Coronary artery (tissue), 2 donors: Measurements from ENCODE around the gene EIF4E1B.

Experiments used
- DNase-seq: peaks from one replicate; pipeline ENCODE4 v3.0.0-alpha.2; 2017; ENCODE audit warnings: low spot score
- H3K27ac ChIP-seq, 2 donors: fragments of 200-600 bp; sonication (generic); one replicate each; pipeline ENCODE4 v1.5.1; 2016 to 2019
- H3K4me3 ChIP-seq: fragments of 200-600 bp; sonication (generic); 2 replicates; pipeline ENCODE4 v1.5.1; 2016; ENCODE audit warnings: mild to moderate bottlenecking, moderate library complexity
- TF ChIP-seq, protein P1 (sequence below): fragments of 200-600 bp; sonication (generic); IDR thresholded peaks from one replicate; pipeline ENCODE4 v1.5.1; 2019; ENCODE audit warnings: antibody characterized with exemption

Gene EIF4E1B

GRCh38 chr5:176627582-176627981 is 2.9 kb upstream of the EIF4E1B start:
- DNase-seq, result no peak
- no peak overlapping the region for H3K27ac ChIP-seq
- TF ChIP-seq, protein P1, sequence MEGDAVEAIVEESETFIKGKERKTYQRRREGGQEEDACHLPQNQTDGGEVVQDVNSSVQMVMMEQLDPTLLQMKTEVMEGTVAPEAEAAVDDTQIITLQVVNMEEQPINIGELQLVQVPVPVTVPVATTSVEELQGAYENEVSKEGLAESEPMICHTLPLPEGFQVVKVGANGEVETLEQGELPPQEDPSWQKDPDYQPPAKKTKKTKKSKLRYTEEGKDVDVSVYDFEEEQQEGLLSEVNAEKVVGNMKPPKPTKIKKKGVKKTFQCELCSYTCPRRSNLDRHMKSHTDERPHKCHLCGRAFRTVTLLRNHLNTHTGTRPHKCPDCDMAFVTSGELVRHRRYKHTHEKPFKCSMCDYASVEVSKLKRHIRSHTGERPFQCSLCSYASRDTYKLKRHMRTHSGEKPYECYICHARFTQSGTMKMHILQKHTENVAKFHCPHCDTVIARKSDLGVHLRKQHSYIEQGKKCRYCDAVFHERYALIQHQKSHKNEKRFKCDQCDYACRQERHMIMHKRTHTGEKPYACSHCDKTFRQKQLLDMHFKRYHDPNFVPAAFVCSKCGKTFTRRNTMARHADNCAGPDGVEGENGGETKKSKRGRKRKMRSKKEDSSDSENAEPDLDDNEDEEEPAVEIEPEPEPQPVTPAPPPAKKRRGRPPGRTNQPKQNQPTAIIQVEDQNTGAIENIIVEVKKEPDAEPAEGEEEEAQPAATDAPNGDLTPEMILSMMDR, result no peak

GRCh38 chr5:176628406-176629228 is 1.9 kb upstream of the EIF4E1B start:
- Histone ChIP-seq H3K27ac (no peak overlapping the region), H3K4me3 (no peak overlapping the region)
- no peak for DNase-seq
- TF ChIP-seq, protein P1, result no peak

More at GRCh38 chr5:176627582-176627981, 2.9 kb upstream of the EIF4E1B start:
- no peak overlapping the region for H3K4me3 ChIP-seq

DNA sequence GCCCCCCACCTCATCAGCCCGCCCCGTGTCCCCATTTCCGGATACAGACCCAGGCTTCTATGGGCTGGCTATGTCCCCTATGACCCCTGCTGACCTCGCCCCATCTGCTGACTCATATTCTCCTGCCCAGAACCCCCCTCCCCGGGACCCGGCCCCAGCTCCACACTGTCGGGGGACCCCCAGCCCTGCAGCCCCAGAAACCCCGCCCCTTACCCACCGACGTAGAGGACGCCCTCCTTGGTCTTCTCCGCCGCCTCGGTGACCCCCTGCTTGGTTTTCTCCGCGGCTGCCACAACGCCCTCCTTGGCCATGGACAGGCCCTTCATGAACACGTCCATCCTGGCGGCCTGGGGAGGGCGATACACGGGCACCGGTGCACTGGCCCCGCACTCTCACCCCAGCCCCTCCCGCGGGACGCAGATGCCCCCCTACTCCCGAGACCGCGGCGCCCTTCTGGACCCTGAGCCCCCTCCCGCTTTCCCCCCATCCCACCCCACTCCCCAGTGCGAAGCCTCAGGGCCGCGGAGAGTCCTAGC is 1.1 kb upstream of the EIF4E1B start:
- peak overlapping the region; percentile 63 for H3K4me3 ChIP-seq
- TF ChIP-seq, protein P1, result no peak
- H3K27ac ChIP-seq, result no peak overlapping the region
- DNase-seq, result no peak

DNA sequence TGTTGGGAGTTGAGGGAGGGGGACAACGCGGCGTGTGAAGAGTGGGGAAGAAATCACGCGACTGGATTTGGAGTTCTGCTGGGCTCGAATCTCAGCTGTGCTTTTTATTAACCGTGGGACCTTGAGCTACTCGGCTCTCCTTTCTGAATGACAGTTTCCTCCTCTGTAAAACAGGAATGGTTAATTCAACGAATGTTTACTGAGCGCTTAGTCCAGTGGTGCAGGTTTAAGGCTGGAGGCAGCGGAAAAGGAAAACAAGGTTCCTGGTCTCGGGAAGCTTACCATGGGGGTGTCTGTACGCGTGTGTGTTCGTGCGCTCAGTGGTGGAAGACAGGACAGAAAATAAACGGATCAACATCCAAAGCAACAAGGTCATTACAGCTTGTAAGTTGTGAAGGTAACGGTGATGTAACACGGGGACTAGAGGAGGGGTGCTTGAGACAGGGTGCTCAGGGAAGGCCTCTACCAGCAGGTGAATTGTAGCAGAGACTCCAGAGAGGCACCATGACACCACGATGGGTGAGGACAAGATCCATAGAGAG is 277 bp downstream of the EIF4E1B start:
- H3K27ac ChIP-seq, result no peak overlapping the region
- TF ChIP-seq, protein P1, result no peak
- DNase-seq, result no peak
- peak overlapping the region; percentile 63 for H3K4me3 ChIP-seq

GRCh38 chr5:176631383-176632200 is 1.1 kb downstream of the EIF4E1B start:
- H3K27ac ChIP-seq, result no peak overlapping the region
- TF ChIP-seq, protein P1, result no peak
- no peak overlapping the region for H3K4me3 ChIP-seq
- DNase-seq, result no peak

DNA sequence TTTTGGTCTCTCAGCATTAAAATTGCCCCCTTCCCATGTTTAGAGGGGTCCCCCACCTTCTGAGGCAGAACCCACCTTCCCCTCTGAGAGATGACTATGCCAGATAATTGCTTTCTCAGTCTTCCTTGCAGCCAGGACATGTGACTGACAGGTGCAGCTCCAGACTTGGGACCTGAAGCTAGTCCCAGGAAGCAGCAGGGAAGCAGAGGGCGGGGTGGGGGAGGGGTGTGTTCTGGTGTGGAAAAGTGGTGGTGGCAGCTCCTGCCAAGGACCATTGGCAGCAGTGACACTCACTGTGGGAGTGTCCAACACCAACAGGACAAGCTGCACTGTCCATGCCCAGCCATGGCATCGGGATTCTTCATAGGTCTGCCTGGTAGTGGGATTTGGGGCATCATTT is 2.3 kb downstream of the EIF4E1B start:
- Histone ChIP-seq H3K4me3 (no peak overlapping the region), H3K27ac (no peak overlapping the region)
- no peak for DNase-seq
- TF ChIP-seq, protein P1, result no peak
